Esophagus muscularis mucosa (tissue), 4 donors: ENCODE data around the gene IMP3. TPM values are rescaled to one million over a fixed set of nuclear protein-coding genes. Genes with fewer than 3 reads are reported as not detected.

ENCODE experiments used
- DNase-seq: peaks from one replicate; pipeline ENCODE4 v3.0.0-alpha.2; 2017; ENCODE audit errors: extremely low spot score
- H3K27ac ChIP-seq, 4 donors: fragments of 200-600 bp; sonication (generic); replicated peaks in 1 of 4; 1 replicate in 3 of 4; 2 replicates in 1 of 4; pipeline ENCODE4 v1.5.1; 2016 to 2019; ENCODE audit warnings: mild to moderate bottlenecking in 1 of 4
- H3K27me3 ChIP-seq, 4 donors: fragments of 200-600 bp; sonication (generic); one replicate each; pipeline versions ENCODE4 v1.5.1 to v1.6.0; 2016 to 2019
- H3K36me3 ChIP-seq, 4 donors: fragments of 200-600 bp; sonication (generic); one replicate each; pipeline ENCODE4 v1.5.1; 2016 to 2019
- H3K4me1 ChIP-seq, 4 donors: fragments of 200-600 bp; sonication (generic); one replicate each; pipeline ENCODE4 v1.5.1; 2016 to 2019
- H3K4me3 ChIP-seq, 4 donors: fragments of 200-600 bp; sonication (generic); 1 replicate in 2 of 4; 2 replicates in 2 of 4; pipeline ENCODE4 v1.5.1; 2016 to 2019; ENCODE audit warnings: mild to moderate bottlenecking in 4 of 4, moderate library complexity in 1 of 4
- H3K9me3 ChIP-seq, 4 donors: fragments of 200-600 bp; sonication (generic); 1 replicate in 3 of 4; 2 replicates in 1 of 4; pipeline ENCODE4 v1.5.1; 2016 to 2019
- CTCF ChIP-seq, 3 experiments: fragments of 200-600 bp in 2 of 3; fragments of 450-650 bp in 1 of 3; sonication (generic) in 2 of 3; IDR thresholded peaks; one replicate each; pipeline ENCODE4 v1.5.1; 2017 to 2019; ENCODE audit warnings: antibody characterized with exemption in 3 of 3, mild to moderate bottlenecking in 2 of 3, moderate library complexity in 1 of 3
- EP300 ChIP-seq: sonication (generic); formaldehyde crosslinking; IDR thresholded peaks from one replicate; pipeline ENCODE4 v1.6.1; 2017; ENCODE audit warnings: antibody characterized with exemption
- POLR2A ChIP-seq: fragments of 450-650 bp; IDR thresholded peaks from one replicate; pipeline ENCODE4 v1.6.1; 2017; ENCODE audit warnings: antibody characterized with exemption, moderate library complexity, mild to moderate bottlenecking, low read depth
- POLR2AphosphoS5 ChIP-seq, 2 donors: sonication (generic); formaldehyde crosslinking; IDR thresholded peaks; one replicate each; pipeline ENCODE4 v1.6.1; 2017; ENCODE audit warnings: antibody characterized with exemption in 2 of 2
- WGBS: methylation state at CpG from one replicate; pipeline ENCODE4 v1.1.5; 2018; 5-methylcytosine and 5-hydroxymethylcytosine counted together
- intact Hi-C: fragments of 100-400 bp; cut with DNase I; formaldehyde crosslinking; loops from one replicate; pipeline ENCODE4 v1.15.1; 2023
- total RNA-seq, 4 donors: library from RNA; depleted of rRNA; stranded (reverse); fragments of >200 nt; gene quantifications; one replicate each; pipeline versions ENCODE4 v1.1.0 to v1.2.1, GENCODE V29; 2016

The IMP3 gene
- total RNA-seq, 4 donors from 2014 or later, result 49.0 to 83.5 (median 62.1) TPM

DNA sequence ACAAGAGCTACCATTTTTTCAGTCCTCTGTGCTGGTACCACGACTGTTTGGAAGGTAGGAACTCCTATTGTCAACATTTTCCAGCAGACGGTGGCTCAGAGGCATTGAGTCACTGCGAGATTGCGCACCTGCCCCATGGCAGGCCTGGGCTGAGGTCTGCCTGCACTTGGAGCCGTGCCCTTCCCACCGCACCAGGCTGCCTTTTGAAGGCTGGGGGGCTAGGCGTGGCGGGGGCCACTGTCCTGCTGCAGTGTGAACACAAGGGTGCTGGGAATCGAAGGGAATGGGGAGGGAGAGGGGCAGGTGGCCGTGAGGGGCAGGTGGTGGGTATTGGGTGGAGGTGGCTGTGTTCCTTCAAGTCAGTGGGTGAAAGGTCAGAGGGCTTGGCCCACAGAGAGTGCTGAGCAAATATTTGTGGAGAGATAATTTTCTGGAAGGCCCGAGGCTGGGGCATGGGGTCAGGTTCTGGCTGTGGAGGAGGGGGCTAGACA lies 24.0 kb upstream of the IMP3 start:
- peaks cover 5 to 27% (median 12%) of the 10 kb centered on the region in 4 donors for H3K36me3 ChIP-seq
- H3K27ac ChIP-seq, result peak overlapping the region in 2 of 4 donors; percentile 7 to 31
- WGBS, result 87% methylated on average over 10 of the region's 11 CpGs
- TF ChIP-seq POLR2A (no peak), POLR2AphosphoS5 (IDR thresholded peaks at IDR 0.05) (no peak), EP300 (no peak), CTCF (IDR thresholded peaks at IDR 0.05) (no peak)
- intact Hi-C loops, result no loop called here
- peaks cover 48 to 65% (median 58%) of the 10 kb centered on the region in 4 donors for H3K4me1 ChIP-seq
- H3K9me3 ChIP-seq, result no peaks in the 10 kb centered on the region
- no peak overlapping the region for H3K4me3 ChIP-seq
- H3K27me3 ChIP-seq, result no peaks in the 10 kb centered on the region
- no peak for DNase-seq

- WGBS, result 89% methylated on average over 3 of the region's 9 CpGs
- H3K27ac ChIP-seq, result peak overlapping the region; percentile 84 to 90 (median 88)
- H3K4me1 ChIP-seq, result peaks cover 51 to 69% (median 65%) of the 10 kb centered on the region in 4 donors
- H3K27me3 ChIP-seq, result no peaks in the 10 kb centered on the region
- H3K4me3 ChIP-seq, result no peak overlapping the region
- TF ChIP-seq CTCF (IDR thresholded peaks at IDR 0.05), result no peak
- no peak for TF ChIP-seq EP300
- no peak for TF ChIP-seq POLR2A
- no peak for DNase-seq
- H3K36me3 ChIP-seq, result peaks cover 7 to 37% (median 20%) of the 10 kb centered on the region in 4 donors
- H3K9me3 ChIP-seq, result no peaks in the 10 kb centered on the region
- intact Hi-C loops, result no loop called here
These were observed 22.9 kb upstream of the IMP3 start for GRCh38 chr15:75662823-75663519.

DNA sequence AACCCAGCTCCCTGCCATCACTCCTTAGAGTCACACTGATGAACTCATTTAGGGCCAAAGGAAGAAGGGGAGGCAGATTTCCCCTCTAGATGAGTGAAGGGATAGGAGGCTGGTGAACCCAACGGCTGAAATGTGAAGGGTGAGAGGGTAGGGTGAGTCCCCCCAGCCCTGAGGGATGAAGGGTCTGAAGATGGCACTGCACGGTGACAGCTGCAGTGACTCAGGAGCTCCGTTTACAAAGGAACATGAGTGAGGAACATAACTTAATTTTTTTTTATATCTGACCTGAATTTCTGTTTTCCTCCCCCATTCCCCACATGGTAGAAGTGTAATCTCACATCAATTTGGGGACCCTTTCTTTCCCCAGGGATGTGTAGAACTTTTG lies 21.7 kb upstream of the IMP3 start:
- DNase-seq, result no peak
- 56% methylated on average over 3 of the region's 3 CpGs for WGBS
- peak overlapping the region; percentile 84 to 90 (median 88) for H3K27ac ChIP-seq
- H3K27me3 ChIP-seq, result no peaks in the 10 kb centered on the region
- H3K9me3 ChIP-seq, result no peaks in the 10 kb centered on the region
- H3K4me1 ChIP-seq, result peaks cover 41 to 63% (median 55%) of the 10 kb centered on the region in 4 donors
- intact Hi-C loops, result no loop called here
- peak overlapping the region; percentile 13 to 42 (median 24) for H3K4me3 ChIP-seq
- peaks cover 13 to 49% (median 32%) of the 10 kb centered on the region in 4 donors for H3K36me3 ChIP-seq
- TF ChIP-seq POLR2A (no peak), EP300 (no peak), CTCF (IDR thresholded peaks at IDR 0.05) (no peak), POLR2AphosphoS5 (IDR thresholded peaks at IDR 0.05) (no peak)

GRCh38 chr15:75661100-75661755 lies 21.2 kb upstream of the IMP3 start:
- Histone ChIP-seq H3K27ac (peak overlapping the region; percentile 84 to 90 (median 88)), H3K27me3 (no peaks in the 10 kb centered on the region), H3K4me3 (peak overlapping the region; percentile 13 to 42 (median 24)), H3K4me1 (peaks cover 37 to 63% (median 52%) of the 10 kb centered on the region in 4 donors), H3K9me3 (no peaks in the 10 kb centered on the region), H3K36me3 (peaks cover 13 to 55% (median 37%) of the 10 kb centered on the region in 4 donors)
- peak; percentile 75 to 79 for TF ChIP-seq POLR2AphosphoS5 (IDR thresholded peaks at IDR 0.05)
- no peak for TF ChIP-seq CTCF (IDR thresholded peaks at IDR 0.05)
- intact Hi-C loops, result no loop called here
- 44% methylated on average over 8 of the region's 14 CpGs for WGBS
- DNase-seq, result peak; percentile 96
